HG02938 (cell line): ENCODE measurements around the gene UGGT2.
A peak's percentile ranks its signal among the peaks of the same experiment; 100 is the strongest.
"Not testable (repeated sequence)": the region's sequence is repeated elsewhere in the genome, so short reads cannot be mapped to it uniquely, and the experiment has no call there.

Source experiments
- ATAC-seq: cut with Tn5 transposase; IDR thresholded peaks from one replicate; pipeline ENCODE4 v1.9.1; 2021; ENCODE audit warnings: mild to moderate bottlenecking, moderate library complexity; ENCODE audit not compliant: unreplicated experiment

Gene UGGT2

DNA sequence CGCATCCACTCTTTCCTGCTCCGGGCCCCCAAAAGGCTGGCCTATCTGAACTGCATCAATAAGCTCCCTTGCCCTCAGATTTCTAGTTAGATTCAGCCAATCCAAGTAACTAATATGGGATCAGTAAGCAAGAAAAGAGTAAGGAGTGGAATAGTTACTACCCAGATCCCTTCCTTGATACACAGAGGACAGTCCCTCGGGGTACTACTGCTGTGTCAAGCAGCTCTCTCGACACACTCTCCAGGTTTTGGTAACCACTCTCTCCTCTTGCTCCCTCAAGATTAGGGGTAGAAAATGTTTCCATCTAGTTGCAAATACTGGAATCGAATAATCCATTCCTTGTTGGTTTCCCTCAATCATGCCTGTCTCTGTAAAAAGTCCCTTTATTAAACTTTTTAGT, 65.4 kb downstream of the UGGT2 start:
- ATAC-seq, result no peak

DNA sequence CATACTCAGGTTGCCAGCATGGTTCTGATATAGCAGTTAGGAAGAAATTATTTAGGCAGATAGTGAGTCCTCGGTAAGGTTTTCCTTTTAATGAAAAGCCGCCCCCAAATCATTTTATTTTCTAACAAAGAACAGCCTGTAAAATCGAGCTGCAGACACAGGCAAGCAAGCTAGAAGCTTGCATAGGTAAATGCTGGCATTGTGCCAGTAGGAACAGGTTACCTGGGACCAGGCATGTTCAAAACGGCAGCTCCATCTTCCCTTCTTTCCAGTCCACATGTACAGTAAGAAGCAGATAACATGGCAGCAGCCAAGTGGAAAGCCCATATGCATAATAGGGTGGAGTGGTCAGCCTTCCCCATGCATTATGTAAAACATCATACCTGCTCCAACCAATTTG, 71.1 kb downstream of the UGGT2 start:
- no peak for ATAC-seq

DNA sequence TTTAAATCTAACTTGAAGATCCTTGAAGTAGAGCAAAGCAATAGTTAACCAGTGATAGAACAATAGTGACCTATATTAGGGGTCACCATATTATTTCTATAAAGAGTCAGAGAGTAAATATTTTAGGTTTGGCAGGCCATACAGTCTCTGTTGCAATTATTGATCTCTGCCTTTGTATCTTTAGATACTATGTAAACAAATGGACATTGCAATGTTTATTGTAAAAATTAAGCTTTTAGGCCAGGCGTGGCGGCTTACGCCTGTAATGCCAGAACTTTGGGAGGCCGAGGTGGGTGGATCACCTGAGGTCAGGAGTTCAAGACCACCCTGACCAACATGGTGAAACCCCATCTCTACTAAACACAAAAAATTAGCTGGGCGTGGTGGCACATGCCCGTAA, 80.5 kb downstream of the UGGT2 start:
- ATAC-seq, result not testable (repeated sequence)

DNA sequence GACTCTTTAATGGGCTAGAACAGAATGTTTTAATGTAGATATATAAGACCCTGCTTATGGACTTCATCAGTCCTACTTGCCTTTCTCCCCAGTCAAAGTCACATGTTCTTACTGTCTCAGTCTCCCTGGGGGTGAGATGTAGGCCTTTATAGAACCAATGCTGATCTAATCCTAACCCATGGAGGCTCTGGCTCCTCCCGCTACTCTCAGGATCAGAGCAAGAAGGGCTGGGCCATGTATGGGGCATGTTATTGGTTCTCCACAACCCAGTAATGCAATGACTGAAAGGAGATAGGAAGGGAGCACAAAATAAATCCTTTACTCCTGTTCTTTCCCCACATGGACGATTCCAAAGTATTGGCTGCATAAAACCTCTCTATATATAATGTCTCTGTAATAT, 82.3 kb downstream of the UGGT2 start:
- ATAC-seq, result no peak

DNA sequence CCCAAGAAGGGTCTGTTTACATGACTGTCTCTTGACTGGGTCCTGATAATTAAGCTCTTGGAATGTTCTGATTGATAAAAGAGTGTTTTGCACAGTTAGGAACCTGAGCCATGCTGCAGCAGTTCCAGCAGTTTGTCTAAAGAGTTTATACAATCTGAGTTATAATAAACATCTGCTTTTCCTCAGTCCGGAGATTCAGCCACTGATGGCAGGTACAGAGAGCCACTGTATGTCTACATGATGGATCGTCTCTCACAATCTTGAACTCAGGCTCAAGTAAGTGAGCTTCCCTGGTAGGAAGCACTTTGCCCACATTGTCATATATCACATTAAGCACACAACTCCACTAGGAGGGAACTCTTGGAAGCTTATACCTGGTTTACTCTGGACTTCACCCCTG, 84.3 kb downstream of the UGGT2 start:
- ATAC-seq, result no peak

DNA sequence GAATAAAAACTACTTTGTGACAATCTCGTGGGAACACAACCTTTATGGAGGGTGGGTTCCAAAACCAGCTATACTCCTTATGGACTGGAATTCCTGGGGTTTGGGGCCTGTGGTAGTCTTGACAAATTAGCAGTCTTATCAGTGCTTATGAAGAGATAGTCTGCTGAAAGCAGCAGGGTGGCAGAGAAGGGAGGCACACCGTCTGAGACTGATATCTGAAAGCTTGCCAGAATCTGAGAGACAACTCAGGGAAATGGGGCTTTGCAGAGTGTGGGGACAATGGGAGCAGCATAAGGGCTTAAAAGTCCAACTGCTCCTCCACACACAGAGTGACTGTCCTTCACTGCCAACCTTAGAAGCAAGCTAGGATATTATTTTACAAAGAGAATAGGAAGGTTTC, 95.9 kb downstream of the UGGT2 start:
- ATAC-seq, result no peak

DNA sequence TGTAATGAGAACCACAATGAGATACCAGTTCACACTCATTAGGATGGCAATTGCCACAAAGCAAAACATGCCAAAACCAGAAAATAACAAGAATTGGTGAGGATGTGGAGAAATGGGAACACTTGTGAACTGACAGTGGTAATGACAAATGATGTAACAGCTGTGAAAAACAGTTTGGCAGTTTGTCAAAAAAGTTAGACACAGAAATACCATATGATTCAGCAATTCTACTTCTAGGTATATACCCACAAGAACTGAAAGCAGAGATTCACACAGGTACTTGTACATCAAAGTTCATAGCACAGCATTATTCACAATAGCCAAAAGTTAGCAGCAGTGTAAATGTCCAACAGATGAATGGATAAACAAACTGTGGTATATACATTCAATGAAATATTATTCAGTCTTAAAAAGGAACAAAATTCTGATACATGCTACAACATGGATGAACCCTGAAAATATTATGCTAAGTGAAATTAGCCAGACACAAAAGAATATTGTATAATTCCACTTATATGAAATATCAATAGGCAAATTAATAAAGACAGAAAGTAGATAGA, 96.5 kb downstream of the UGGT2 start:
- ATAC-seq, result no peak

DNA sequence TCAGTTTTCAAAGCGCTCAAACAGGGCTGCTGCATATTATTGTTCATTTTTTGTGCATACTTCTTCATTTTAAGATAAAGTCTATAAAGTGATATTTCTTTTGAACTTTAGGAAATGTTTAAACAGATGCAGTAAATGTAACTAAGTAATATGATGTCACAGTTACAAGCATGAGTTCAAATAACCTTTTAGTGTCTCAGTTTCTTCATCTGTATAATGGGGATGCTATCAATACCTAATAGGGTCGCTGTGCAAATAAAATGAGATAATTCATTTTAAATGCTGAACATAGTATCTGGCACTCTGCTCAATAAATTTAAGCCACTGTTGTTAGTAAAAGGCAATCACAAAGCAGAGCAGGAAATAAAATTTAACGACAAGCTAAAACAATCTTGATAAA, 97.5 kb downstream of the UGGT2 start:
- ATAC-seq, result no peak

DNA sequence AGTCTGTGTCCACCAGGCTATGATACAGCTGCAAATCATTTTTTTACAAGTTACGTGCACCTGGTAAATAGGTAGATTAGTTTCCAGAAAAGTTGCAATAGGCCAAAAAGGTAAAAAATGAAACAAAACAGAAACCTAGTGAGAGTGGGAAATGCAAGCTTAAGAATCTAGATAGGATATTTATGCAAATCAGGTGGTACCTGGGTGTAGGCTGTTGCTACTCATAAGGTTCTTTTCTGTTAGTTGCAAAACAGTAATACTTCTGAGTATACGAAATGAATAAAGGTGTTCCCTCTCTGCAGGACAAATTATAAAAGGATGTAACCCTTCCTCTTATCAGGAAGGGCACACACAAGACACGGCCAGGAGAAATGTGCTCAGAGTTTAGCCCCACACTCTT, 97.9 kb downstream of the UGGT2 start:
- ATAC-seq, result peak; percentile 99

DNA sequence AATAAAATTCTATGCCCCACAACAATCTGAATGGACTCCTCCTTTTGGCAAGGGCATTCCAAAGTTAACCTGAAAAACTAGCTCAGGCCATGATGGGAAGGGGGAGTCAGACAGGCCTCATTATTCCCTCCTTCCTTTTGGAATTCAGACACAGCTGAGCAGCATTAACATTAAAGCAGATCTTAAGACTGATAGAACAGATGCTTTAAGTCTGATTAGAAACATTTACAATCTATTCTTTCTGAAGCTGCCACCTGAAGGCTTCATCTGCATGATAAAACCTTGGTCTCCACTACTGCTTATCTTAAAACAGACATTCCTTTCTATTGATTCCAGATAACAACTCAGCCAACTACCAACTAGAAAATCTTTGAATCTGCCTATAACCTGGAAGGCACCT, 98.9 kb downstream of the UGGT2 start:
- no peak for ATAC-seq

DNA sequence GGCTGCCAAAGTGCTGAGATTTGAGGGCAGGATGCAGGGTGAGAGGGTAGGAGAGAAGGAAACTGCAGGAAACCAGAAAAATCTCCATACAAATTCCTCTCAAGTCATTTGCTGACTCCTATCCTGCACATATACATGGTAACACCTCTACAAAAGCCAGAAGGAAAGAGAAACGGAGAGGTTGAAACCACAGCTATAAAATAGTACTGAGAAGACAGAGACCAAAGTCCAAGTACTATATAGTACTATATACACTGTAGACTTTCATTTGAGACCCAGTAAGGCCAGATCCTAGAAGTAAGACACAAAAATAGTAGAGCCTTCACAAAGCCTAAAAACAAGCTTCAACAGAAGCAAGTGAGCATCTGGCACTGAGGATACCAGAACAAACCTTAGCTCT, 103.1 kb downstream of the UGGT2 start:
- ATAC-seq, result no peak

DNA sequence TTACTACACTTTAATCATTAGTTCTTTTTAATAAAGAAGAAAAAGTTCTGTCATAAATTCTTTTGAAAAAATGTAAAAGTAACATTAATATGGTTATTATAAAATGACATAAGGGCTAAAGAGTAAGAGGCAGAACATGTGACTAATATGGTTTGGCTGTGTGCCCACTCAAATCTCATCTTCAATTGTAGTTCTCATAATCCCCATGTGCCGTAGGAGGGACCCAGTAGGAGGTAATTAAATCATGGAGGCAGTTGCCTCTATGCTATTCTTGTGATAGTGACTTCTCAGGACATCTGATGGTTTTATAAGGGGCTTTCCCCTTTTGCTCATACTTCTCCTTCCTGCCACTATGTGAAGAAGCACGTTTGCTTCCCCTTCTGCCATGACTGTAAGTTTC, 104.5 kb downstream of the UGGT2 start:
- no peak for ATAC-seq

DNA sequence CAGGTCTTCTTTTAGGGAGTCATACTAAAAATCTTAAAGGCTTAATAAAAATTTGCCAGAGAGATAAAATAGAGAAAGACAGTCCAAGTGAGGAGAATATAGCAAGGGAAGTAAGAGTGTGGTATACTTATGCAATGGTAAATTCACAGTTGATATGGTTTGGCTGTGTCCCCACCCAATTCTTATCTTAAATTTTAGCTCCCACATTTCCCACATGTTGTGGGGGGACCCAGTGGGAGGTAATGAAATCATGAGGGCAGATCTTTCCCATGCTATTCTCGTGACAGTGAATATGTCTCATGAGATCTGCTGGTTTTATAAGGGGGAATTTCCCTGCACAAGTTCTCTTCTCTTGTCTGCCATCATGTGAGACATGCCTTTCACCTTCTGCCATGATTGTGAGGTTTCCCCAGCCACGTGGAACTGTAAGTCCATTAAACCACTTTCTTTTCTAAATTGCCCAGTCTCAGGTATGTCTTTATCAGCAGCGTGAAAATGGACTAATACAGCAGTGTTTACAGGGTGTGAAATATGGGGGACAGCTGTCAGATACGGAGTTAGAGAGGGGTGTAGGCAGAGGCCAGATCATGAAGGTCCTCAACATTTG, 115.4 kb downstream of the UGGT2 start:
- ATAC-seq, result no peak

DNA sequence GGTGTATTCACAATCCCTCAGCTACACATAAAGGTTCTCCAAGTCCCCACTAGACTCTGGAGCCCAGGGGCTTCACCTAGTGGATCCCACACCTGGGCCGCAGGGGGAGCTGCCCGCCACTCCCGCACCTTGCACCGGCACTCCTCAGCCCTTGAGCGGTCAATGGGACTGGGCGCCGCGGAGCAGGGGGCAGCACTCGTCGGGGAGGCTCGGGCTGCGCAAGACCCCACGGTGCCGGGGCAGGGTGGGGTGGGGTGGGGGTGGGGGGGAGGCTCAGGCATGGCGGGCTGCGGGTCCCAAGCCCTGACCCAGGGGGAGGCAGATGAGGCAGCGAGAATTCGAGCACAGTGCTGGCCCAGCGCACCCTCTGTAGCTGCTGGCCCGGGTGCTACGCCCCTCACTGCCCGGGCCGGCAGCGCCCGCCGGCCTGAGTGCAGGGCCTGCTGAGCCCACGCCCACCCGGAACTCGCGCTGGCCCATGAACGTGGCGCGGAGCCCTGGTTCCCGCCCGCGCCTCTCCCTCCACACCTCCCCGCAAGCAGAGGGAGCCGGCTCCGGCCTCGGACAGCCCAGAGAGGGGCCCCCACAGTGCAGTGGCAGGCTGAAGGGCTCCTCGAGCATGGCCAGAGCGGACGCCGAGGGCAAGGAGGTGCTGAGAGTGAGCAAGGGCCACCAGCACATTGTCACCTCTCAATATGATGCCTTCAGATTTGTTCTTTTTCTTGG, 121.7 kb downstream of the UGGT2 start:
- no peak for ATAC-seq

DNA sequence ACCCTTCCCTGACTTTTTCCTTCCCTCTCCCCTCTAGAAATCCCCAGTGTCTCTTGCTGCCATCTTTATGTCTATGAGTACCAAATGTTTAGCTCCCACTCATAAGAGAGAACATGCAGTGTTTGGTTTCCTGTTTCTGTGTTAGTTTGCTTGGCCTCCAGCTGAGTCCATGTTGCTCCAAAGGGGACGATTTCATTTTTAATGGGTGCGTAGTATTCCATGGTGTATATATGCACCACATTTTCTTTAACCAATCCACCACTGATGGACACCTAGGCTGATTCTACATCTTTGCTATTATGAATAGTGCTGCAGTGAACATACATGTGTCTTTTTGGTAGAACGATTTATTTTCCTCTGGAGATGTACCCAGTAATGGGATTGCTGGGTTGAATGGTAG, 123.8 kb downstream of the UGGT2 start:
- no peak for ATAC-seq

DNA sequence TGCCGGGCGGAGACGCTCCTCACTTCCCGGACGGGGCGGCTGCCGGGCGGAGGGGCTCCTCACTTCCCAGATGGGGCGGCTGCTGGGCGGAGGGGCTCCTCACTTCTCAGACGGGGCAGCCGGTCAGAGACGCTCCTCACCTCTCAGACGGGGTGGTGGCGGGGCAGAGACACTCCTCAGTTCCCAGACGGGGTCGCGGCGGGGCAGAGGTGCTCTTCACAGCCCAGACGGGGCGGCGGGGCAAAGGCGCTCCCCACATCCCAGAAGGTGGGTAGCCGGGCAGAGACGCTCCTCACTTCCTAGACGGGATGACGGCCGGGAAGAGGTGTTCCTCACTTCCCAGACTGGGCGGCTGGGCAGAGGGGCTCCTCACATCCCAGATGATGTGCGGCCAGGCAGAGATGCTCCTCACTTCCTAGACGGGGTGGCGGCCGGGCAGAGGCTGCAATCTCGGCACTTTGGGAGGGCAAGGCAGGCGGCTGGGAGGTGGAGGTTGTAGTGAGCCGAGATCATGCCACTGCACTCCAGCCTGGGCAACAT, 124.8 kb downstream of the UGGT2 start:
- not testable (repeated sequence) for ATAC-seq

DNA sequence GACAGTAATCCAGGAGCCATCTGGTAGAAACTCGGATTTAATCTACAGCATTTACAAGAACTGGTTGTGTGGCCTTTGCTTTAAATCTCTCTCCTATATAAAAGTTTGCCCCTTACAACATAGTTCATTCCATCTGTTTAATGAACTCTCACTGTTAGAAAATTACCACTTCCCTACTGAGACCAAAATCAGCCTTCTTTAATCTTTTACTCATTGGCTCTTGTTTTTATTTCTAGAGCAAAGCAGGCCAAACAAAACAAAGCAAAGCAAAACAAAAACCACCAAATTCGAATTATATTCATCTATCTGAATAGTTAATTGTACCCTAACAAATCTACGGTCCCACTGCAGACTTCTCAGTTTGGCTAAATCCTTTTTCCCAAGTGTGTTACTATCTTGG, 127.0 kb downstream of the UGGT2 start:
- ATAC-seq, result no peak

DNA sequence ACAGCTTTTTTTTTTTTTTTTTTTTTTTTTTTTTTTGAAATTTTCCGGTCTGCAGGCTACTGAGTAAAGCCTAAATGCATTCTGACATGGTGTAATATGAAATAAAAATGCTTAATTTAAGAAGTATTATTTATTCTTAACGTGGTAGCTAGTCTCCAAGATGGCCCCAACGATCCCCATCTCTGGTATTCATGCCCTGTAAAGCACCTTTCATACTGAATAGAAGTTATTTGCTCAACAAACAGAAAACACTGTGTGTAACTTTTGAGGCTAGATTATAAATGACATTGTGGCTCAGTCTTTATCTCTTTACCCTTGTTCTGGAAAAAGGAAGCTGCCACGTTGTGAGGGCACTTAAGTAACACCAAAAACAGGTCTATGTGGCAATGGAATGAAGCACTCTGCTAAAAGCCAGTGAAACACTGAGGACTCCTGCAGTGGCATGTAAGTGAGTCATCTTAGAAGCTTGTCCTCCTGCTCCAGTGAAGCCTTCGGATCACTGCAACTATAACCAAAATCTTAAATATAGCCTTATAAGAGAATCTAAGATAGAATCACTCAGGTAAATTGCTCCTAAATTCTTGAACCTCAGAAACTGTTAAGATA, 128.7 kb downstream of the UGGT2 start:
- no peak for ATAC-seq

DNA sequence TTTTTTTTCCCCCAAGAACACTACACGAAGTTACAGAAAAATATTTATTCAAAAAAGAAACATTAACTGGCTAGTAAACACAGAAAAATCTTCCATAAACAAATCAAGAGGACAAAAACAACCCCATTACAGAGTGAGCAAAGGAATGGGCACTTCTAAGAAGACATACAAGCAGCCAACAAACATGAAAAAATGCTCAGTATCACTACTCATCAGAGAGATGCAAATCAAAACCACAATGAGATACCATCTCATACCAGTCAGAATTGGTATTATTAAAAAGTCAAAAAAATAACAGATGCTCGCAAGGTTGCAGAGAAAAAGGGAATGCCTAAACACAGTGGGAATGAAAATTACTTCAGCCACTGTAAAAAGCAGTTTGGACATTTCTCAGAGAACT, 131.7 kb downstream of the UGGT2 start:
- ATAC-seq, result peak; percentile 65

DNA sequence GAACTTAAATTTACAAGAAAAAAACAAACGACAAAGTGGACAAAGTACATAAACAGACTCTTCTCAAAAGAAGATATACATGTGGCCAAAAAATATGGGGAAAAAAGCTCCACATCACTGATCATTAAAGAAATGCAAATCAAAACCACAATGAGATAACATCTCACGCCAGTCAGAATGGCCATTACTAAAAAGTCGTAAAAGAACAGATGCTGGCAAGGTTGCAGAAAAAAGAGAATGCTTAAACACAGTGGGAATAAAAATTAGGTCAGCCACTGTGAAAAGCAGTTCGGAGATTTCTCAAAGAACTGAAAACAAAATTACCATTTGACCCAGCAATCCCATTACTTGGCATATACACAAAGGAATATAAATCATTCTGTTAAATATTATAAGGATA, 132.7 kb downstream of the UGGT2 start:
- no peak for ATAC-seq

DNA sequence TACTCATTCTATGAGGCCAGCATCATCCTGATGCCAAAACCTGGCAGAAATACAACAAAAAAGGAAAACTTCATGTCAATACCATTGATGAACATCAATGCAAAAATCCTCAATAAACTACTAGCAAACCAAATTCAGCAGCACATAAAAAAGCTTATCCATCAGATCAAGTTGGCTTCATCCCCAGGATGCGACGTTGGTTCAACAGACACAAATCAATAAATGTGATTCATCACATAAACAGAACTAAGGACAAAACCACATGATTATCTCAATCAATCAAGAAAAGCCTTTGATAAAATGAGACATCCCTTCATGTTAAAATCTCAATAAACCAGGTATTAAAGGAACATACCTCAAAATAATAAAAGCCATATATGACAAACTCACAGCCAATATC, 134.3 kb downstream of the UGGT2 start:
- no peak for ATAC-seq

DNA sequence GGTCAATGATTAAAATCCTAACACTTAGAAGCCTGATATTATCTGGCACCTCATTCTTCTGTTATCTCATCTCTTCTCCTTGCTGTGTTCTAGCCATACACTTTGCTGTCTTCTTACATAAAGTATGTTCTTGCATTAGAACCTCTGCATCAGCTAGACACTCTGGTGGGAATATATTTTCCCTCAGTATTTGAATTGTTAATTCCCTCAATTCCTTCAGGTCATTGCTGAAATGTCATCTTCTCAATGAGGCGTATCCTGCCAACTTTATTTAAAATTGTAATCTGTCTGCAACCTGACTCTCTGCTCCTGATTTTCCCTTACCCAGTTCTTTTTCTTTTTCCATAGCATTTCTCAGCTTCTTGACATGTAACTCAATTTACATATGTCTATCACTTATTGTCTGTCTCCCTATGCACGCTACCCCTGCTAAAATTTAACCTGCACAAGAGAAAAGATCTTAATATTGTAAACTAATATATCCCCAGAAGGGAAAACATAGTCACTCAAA, 138.2 kb downstream of the UGGT2 start:
- ATAC-seq, result no peak
